ENCODE results near the gene TMEM242.

DNA sequence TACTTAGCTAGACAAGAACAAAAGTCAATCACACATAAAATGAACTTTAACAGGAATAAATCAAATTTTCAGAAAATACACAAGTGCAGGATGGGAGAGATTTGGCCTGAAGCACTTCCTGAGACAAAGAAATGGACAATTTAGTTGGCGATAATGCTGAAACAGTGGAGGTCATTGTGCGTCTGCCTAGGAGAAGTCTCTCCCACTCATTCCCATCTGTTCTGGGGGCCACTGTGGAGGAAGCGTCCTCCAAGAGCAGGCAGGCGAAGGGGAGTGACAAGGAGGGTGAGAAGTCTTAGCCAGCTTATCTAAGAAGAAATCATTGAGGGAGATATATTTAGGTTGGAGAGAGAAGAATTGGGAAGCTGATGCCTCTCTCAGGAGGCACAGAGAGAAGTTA is 10.2 kb upstream of the TMEM242 start:
- TF ChIP-seq, protein P1, sequence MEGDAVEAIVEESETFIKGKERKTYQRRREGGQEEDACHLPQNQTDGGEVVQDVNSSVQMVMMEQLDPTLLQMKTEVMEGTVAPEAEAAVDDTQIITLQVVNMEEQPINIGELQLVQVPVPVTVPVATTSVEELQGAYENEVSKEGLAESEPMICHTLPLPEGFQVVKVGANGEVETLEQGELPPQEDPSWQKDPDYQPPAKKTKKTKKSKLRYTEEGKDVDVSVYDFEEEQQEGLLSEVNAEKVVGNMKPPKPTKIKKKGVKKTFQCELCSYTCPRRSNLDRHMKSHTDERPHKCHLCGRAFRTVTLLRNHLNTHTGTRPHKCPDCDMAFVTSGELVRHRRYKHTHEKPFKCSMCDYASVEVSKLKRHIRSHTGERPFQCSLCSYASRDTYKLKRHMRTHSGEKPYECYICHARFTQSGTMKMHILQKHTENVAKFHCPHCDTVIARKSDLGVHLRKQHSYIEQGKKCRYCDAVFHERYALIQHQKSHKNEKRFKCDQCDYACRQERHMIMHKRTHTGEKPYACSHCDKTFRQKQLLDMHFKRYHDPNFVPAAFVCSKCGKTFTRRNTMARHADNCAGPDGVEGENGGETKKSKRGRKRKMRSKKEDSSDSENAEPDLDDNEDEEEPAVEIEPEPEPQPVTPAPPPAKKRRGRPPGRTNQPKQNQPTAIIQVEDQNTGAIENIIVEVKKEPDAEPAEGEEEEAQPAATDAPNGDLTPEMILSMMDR (IDR thresholded peaks at IDR 0.05; ENCODE audit: insufficient read depth, low read depth, low read length): no peak
- TF ChIP-seq EZH2 (IDR thresholded peaks at IDR 0.05; ENCODE audit: insufficient read depth, low read length): no peak

All from astrocyte (in vitro differentiated cells and primary cell).